A549 (cell line): Measurements from ENCODE around the gene TCF7L2.

Experiments used
- HOXA7 ChIP-seq: fragments of 250-450 bp; sonication (Bioruptor Pico); IDR thresholded peaks from 2 replicates; pipeline ENCODE4 v1.5.0; 2020; ENCODE audit warnings: mild to moderate bottlenecking, moderate library complexity
- RARB ChIP-seq: fragments of 250-450 bp; sonication (Bioruptor Pico); IDR thresholded peaks from 2 replicates; pipeline ENCODE4 v1.8.0; 2021; ENCODE audit warnings: mild to moderate bottlenecking, moderate library complexity
- TF ChIP-seq, protein P1 (sequence below): fragments of >200 bp; sonication (Bioruptor Twin); formaldehyde crosslinking; IDR thresholded peaks from 3 replicates; pipeline ENCODE4 v1.5.1; 2016

DNA sequence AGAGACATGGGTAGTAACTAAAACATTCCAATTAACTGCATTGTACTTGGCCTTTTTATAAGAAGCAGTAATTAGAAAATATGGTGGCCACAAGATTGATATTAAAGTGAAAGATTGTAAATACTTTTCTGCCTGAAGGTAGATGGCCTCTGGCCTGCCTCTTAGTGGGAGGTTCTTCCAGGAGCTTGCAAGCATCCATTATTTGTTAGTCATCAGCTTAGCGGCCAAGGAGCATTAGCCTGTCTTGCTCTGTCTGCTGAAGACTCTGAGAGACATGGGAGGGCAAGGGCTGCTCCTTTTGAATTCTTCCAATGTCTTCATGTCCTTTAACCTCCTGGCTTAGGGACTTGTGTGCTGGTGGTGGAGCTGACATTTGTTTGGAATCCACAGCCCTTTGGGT lies 80.4 kb downstream of the TCF7L2 start:
- no peak for TF ChIP-seq HOXA7
- no peak for TF ChIP-seq RARB (CRISPR knock-in tag)
- TF ChIP-seq, protein P1, sequence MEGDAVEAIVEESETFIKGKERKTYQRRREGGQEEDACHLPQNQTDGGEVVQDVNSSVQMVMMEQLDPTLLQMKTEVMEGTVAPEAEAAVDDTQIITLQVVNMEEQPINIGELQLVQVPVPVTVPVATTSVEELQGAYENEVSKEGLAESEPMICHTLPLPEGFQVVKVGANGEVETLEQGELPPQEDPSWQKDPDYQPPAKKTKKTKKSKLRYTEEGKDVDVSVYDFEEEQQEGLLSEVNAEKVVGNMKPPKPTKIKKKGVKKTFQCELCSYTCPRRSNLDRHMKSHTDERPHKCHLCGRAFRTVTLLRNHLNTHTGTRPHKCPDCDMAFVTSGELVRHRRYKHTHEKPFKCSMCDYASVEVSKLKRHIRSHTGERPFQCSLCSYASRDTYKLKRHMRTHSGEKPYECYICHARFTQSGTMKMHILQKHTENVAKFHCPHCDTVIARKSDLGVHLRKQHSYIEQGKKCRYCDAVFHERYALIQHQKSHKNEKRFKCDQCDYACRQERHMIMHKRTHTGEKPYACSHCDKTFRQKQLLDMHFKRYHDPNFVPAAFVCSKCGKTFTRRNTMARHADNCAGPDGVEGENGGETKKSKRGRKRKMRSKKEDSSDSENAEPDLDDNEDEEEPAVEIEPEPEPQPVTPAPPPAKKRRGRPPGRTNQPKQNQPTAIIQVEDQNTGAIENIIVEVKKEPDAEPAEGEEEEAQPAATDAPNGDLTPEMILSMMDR = no peak
